HCT116 (cell line): Measurements from ENCODE around the gene BMP8B. TPM values are rescaled to one million over a fixed set of nuclear protein-coding genes. Genes with fewer than 3 reads are reported as not detected.

Experiments
- ATAC-seq: fragments of 200-7000 bp; cut with Tn5 transposase; 2 replicates; pipeline ENCODE4 v1.9.1; 2020; ENCODE audit warnings: mild to moderate bottlenecking, moderate library complexity
- BruUV-seq: library from RNA; stranded (reverse); fragments of 400-500 nt; replicated peaks from 2 replicates; lab custom pipeline; 2021; lab: Mats Ljungman, UMichigan
- CTCF ChIA-PET: fragments of 300-600 bp; sonication (Branson Sonifier 250); formaldehyde crosslinking; loops from one replicate; lab custom pipeline; 2021; ENCODE audit warnings: antibody characterized with exemption; lab: Charles Lee
- POLR2A ChIA-PET: fragments of 300-600, 350-600 bp; sonication (Branson Sonifier 250); formaldehyde crosslinking; loops from one replicate; lab custom pipeline; 2021; ENCODE audit warnings: antibody characterized with exemption; lab: Charles Lee
- RAD21 ChIA-PET, 2 experiments: fragments of 300-600 bp; sonication (Branson Sonifier 250); formaldehyde crosslinking; loops; one replicate each; lab custom pipeline; 2023; ENCODE audit warnings: low total read pairs in 2 of 2; ENCODE audit not compliant: uncharacterized antibody in 2 of 2, unreplicated experiment in 2 of 2, low non-redundant PET in 1 of 2; lab: Charles Lee
- DNase-seq: peaks from one replicate; pipeline ENCODE4 v3.0.0-alpha.2; 2010; ENCODE audit warnings: low read depth, low spot score
- H2AFZ ChIP-seq: fragments of 200-600 bp; shearing (Covaris generic), sonication (generic); 2 replicates; pipeline ENCODE4 v1.6.1; 2017; ENCODE audit warnings: low read depth, mixed run types, mixed read lengths, antibody characterized with exemption, low read length; ENCODE audit not compliant: poor library complexity, severe bottlenecking
- H3K27ac ChIP-seq: 2 replicates; pipeline ENCODE4 v1.5.1; 2012; ENCODE audit warnings: low read depth, low read length
- H3K27me3 ChIP-seq: fragments of 200-600 bp; sonication (generic); 2 replicates; pipeline ENCODE4 v1.6.1; 2016; ENCODE audit warnings: mixed run types, low read length, mixed read lengths; ENCODE audit not compliant: insufficient read depth
- H3K36me3 ChIP-seq, 2 experiments: fragments of 200-500 bp in 1 of 2; fragments of 200-600 bp in 1 of 2; sonication (Bioruptor generic) in 1 of 2; sonication (generic) in 1 of 2; 2 replicates each; pipeline versions ENCODE4 v1.5.1 to v1.6.1; 2014 to 2016; ENCODE audit warnings: low read length in 2 of 2, inconsistent platforms in 1 of 2, mixed read lengths in 1 of 2, mixed run types in 1 of 2; ENCODE audit not compliant: insufficient read depth in 2 of 2, control insufficient read depth in 1 of 2
- H3K4me1 ChIP-seq, 2 experiments: fragments of 200-600 bp in 1 of 2; sonication (generic) in 1 of 2; 2 replicates each; pipeline versions ENCODE4 v1.5.1 to v1.6.1; 2012 to 2017; ENCODE audit warnings: low read length in 2 of 2, inconsistent platforms in 1 of 2, mild to moderate bottlenecking in 1 of 2, mixed read lengths in 1 of 2, mixed run types in 1 of 2, moderate library complexity in 1 of 2; ENCODE audit not compliant: insufficient read depth in 2 of 2, control insufficient read depth in 1 of 2
- H3K4me2 ChIP-seq: fragments of 200-600 bp; sonication (generic); 2 replicates; pipeline ENCODE4 v1.6.1; 2017; ENCODE audit warnings: mixed run types, low read length, mixed read lengths
- H3K4me3 ChIP-seq, 2 experiments: fragments of 200-600 bp in 1 of 2; sonication (generic) in 1 of 2; replicated peaks in 1 of 2; 2 replicates each; pipeline ENCODE4 v1.5.1; 2011 to 2016; ENCODE audit warnings: low read length in 2 of 2, control low read depth in 1 of 2, low read depth in 1 of 2, mild to moderate bottlenecking in 1 of 2, mixed read lengths in 1 of 2, mixed run types in 1 of 2
- H3K79me2 ChIP-seq: fragments of 200-600 bp; sonication (generic); 2 replicates; pipeline ENCODE4 v1.6.1; 2017; ENCODE audit warnings: mild to moderate bottlenecking, mixed run types, low read length, moderate library complexity, mixed read lengths; ENCODE audit not compliant: insufficient read depth
- H3K9ac ChIP-seq: fragments of 200-600 bp; sonication (generic); 2 replicates; pipeline ENCODE4 v1.6.1; 2016; ENCODE audit warnings: low read length, mixed read lengths
- H3K9me2 ChIP-seq: fragments of 200-600 bp; sonication (generic), shearing (Covaris generic); 2 replicates; pipeline ENCODE4 v1.6.1; 2017; ENCODE audit warnings: mixed run types, mild to moderate bottlenecking, moderate library complexity; ENCODE audit not compliant: insufficient read depth
- H3K9me3 ChIP-seq, 2 experiments: fragments of 200-500 bp in 1 of 2; fragments of 200-600 bp in 1 of 2; sonication (Bioruptor generic) in 1 of 2; sonication (generic) in 1 of 2; 2 replicates each; pipeline ENCODE4 v1.6.1; 2014 to 2017; ENCODE audit warnings: low read length in 2 of 2, mixed read lengths in 2 of 2, inconsistent platforms in 1 of 2, low read depth in 1 of 2, mild to moderate bottlenecking in 1 of 2, mixed run types in 1 of 2, moderate library complexity in 1 of 2; ENCODE audit not compliant: control insufficient read depth in 1 of 2, insufficient read depth in 1 of 2
- H4K20me1 ChIP-seq: fragments of 200-600 bp; sonication (generic), shearing (Covaris generic); 2 replicates; pipeline ENCODE4 v1.6.1; 2017; ENCODE audit warnings: mixed run types, mild to moderate bottlenecking, moderate library complexity; ENCODE audit not compliant: insufficient read depth
- ATF3 ChIP-seq: IDR thresholded peaks from 2 replicates; pipeline ENCODE4 v1.6.1; 2012
- CEBPB ChIP-seq: IDR thresholded peaks from 2 replicates; pipeline ENCODE4 v1.6.1; 2012; ENCODE audit warnings: low read depth
- EGR1 ChIP-seq: IDR thresholded peaks from 2 replicates; pipeline ENCODE4 v1.6.1; 2012; ENCODE audit warnings: low read depth
- ELF1 ChIP-seq: IDR thresholded peaks from 2 replicates; pipeline ENCODE4 v1.6.1; 2012; ENCODE audit warnings: low read depth, borderline replicate concordance
- EZH2phosphoT487 ChIP-seq: fragments of 200-600 bp; IDR thresholded peaks from 2 replicates; pipeline ENCODE4 v1.6.1; 2018; ENCODE audit warnings: antibody characterized with exemption, borderline replicate concordance
- FOSL1 ChIP-seq: IDR thresholded peaks from 2 replicates; pipeline ENCODE4 v1.6.1; 2012; ENCODE audit warnings: low read depth
- JUND ChIP-seq: IDR thresholded peaks from 2 replicates; pipeline ENCODE4 v1.6.1; 2012
- MAX ChIP-seq: IDR thresholded peaks from 2 replicates; pipeline ENCODE4 v1.6.1; 2012
- POLR2A ChIP-seq: IDR thresholded peaks from 2 replicates; pipeline ENCODE4 v1.7.0; 2011; ENCODE audit warnings: borderline replicate concordance; ENCODE audit not compliant: insufficient read depth, insufficient read length; ENCODE audit errors: extremely low read depth
- POLR2AphosphoS5 ChIP-seq: IDR thresholded peaks from 2 replicates; pipeline ENCODE4 v1.6.1; 2011; ENCODE audit warnings: mild to moderate bottlenecking, low read depth, low read length, moderate library complexity
- RAD21 ChIP-seq: IDR thresholded peaks from 2 replicates; pipeline ENCODE4 v1.6.1; 2012; ENCODE audit warnings: low read depth, mild to moderate bottlenecking
- REST ChIP-seq: IDR thresholded peaks from 2 replicates; pipeline ENCODE4 v1.6.1; 2012; ENCODE audit warnings: low read depth
- SIN3A ChIP-seq: IDR thresholded peaks from 2 replicates; pipeline ENCODE4 v1.6.1; 2012; ENCODE audit warnings: low read depth
- SP1 ChIP-seq: IDR thresholded peaks from 2 replicates; pipeline ENCODE4 v1.6.1; 2012; ENCODE audit warnings: low read depth
- SRF ChIP-seq: IDR thresholded peaks from 2 replicates; pipeline ENCODE4 v1.6.1; 2012; ENCODE audit warnings: low read depth
- TCF7L2 ChIP-seq: IDR thresholded peaks from 2 replicates; pipeline ENCODE4 v1.7.0; 2011; ENCODE audit warnings: borderline replicate concordance, inconsistent platforms; ENCODE audit not compliant: insufficient read depth, insufficient read length; ENCODE audit errors: extremely low read depth
- YY1 ChIP-seq: IDR thresholded peaks from 2 replicates; pipeline ENCODE4 v1.6.1; 2011; ENCODE audit warnings: low read length, low read depth, moderate library complexity, mild to moderate bottlenecking; ENCODE audit not compliant: insufficient replicate concordance; ENCODE audit errors: extremely low read depth
- ZBTB33 ChIP-seq: IDR thresholded peaks from 2 replicates; pipeline ENCODE4 v1.6.1; 2011; ENCODE audit warnings: mild to moderate bottlenecking, low read length, moderate library complexity; ENCODE audit not compliant: insufficient replicate concordance; ENCODE audit errors: extremely low read depth
- ZFX ChIP-seq: fragments of 450-650 bp; IDR thresholded peaks from 2 replicates; pipeline ENCODE4 v1.6.1; 2017
- ZNF274 ChIP-seq: fragments of 200-500 bp; sonication (Bioruptor generic); IDR thresholded peaks from 2 replicates; pipeline ENCODE4 v1.6.1; 2014; ENCODE audit warnings: mild to moderate bottlenecking, low read depth, low read length, inconsistent platforms
- intact Hi-C: fragments of 100-400 bp; cut with micrococcal nuclease; formaldehyde crosslinking; loops from 2 replicates; pipeline ENCODE4 v1.10.0; 2022
- total RNA-seq: library from RNA; stranded (reverse); gene quantifications from one replicate; pipeline ENCODE4 v1.2.1, GENCODE V29; 2021; ENCODE audit not compliant: unreplicated experiment

BMP8B gene
- total RNA-seq, 1 experiment from 2014 or later: 9.5 TPM

- BruUV-seq: no TSS peak
- no peaks in the 10 kb centered on the region for H3K79me2 ChIP-seq
- intact Hi-C loops: no loop called here
- TF ChIP-seq ELF1 (no peak), MAX (no peak), YY1 (no peak), REST (no peak), FOSL1 (no peak), CEBPB (no peak), ZFX (no peak), ATF3 (no peak), SP1 (no peak), SRF (no peak), POLR2AphosphoS5 (no peak), EGR1 (no peak), POLR2A (no peak), ZNF274 (no peak), JUND (no peak), RAD21 (no peak), ZBTB33 (no peak), SIN3A (no peak), TCF7L2 (no peak), EZH2phosphoT487 (no peak)
- TF ChIP-seq, all 23 proteins: peak for 0
- ChIA-PET RAD21 (no interaction called here), CTCF (no interaction called here), POLR2A (no interaction called here)
- no peaks in the 10 kb centered on the region for H3K4me1 ChIP-seq
- H4K20me1 ChIP-seq: no peaks in the 10 kb centered on the region
- DNase-seq (no peak), ATAC-seq (no peak)
- no peaks in the 10 kb centered on the region for H3K9me3 ChIP-seq
- H3K4me3 ChIP-seq: no peak overlapping the region
- H3K4me2 ChIP-seq: no peak overlapping the region
- H3K27me3 ChIP-seq: peaks cover 19% of the 10 kb centered on the region
- H3K9ac ChIP-seq: no peak overlapping the region
- H3K9me2 ChIP-seq: no peaks in the 10 kb centered on the region
- no peak overlapping the region for H2AFZ ChIP-seq
- no peaks in the 10 kb centered on the region for H3K36me3 ChIP-seq
- no peak overlapping the region for H3K27ac ChIP-seq
Observed at GRCh38 chr1:39732730-39733129, 55.9 kb downstream of the BMP8B start.
